IMR-90 (cell line): Measurements from ENCODE around the gene ABAT. TPM values are rescaled to one million over a fixed set of nuclear protein-coding genes. Genes with fewer than 3 reads are reported as not detected.

Experiments used
- ATAC-seq: fragments of 200-7000 bp; cut with Tn5 transposase; 2 replicates; pipeline ENCODE4 v1.9.1; 2020; ENCODE audit warnings: low read depth, mild to moderate bottlenecking, moderate library complexity
- BruUV-seq: library from RNA; stranded (reverse); fragments of 400-500 nt; replicated peaks from 2 replicates; lab custom pipeline; 2021; lab: Mats Ljungman, UMichigan
- CTCF ChIA-PET: fragments of 300-600 bp; formaldehyde crosslinking; extraction: SDS; loops from one replicate; lab custom pipeline; 2021; ENCODE audit warnings: antibody characterized with exemption; lab: Yijun Ruan, JAX
- POLR2A ChIA-PET: fragments of 300-600 bp; sonication (Branson Sonifier 250); formaldehyde crosslinking; loops from one replicate; lab custom pipeline; 2022; ENCODE audit warnings: antibody characterized with exemption; ENCODE audit not compliant: unreplicated experiment; lab: Charles Lee
- DNase-seq: peaks from one replicate; pipeline ENCODE4 v3.0.0; 2013
- H2AFZ ChIP-seq: replicated peaks from 2 replicates; pipeline ENCODE3; 2013; ENCODE audit warnings: low read length, mild to moderate bottlenecking; ENCODE audit not compliant: poor library complexity
- H2AK5ac ChIP-seq: 2 replicates; pipeline ENCODE4 v1.6.1; 2013; ENCODE audit warnings: low read depth, low read length, inconsistent platforms
- H2AK9ac ChIP-seq: replicated peaks from 2 replicates; pipeline ENCODE3; 2013; ENCODE audit warnings: mild to moderate bottlenecking, low read depth, low read length, moderate library complexity; ENCODE audit not compliant: poor library complexity
- H2BK120ac ChIP-seq: 2 replicates; pipeline ENCODE4 v1.6.1; 2013; ENCODE audit warnings: low read depth, low read length, inconsistent platforms
- H2BK15ac ChIP-seq: 3 replicates; pipeline ENCODE4 v1.6.1; 2013; ENCODE audit warnings: low read depth, low read length, inconsistent platforms
- H2BK20ac ChIP-seq: 2 replicates; pipeline ENCODE4 v1.6.1; 2013; ENCODE audit warnings: low read depth, mild to moderate bottlenecking, inconsistent platforms, low read length, moderate library complexity
- H2BK5ac ChIP-seq: 2 replicates; pipeline ENCODE4 v1.6.1; 2013; ENCODE audit warnings: mild to moderate bottlenecking, low read depth, low read length, inconsistent platforms; ENCODE audit not compliant: poor library complexity, severe bottlenecking
- H3K14ac ChIP-seq: replicated peaks from 2 replicates; pipeline ENCODE4 v1.6.1; 2013; ENCODE audit warnings: low read depth, low read length, inconsistent platforms
- H3K18ac ChIP-seq: 2 replicates; pipeline ENCODE4 v1.6.1; 2013; ENCODE audit warnings: low read depth, low read length, control low read depth
- H3K23ac ChIP-seq: 2 replicates; pipeline ENCODE4 v1.6.1; 2013; ENCODE audit warnings: low read depth, low read length, inconsistent platforms
- H3K27ac ChIP-seq: 2 replicates; pipeline ENCODE4 v1.5.1; 2013; ENCODE audit warnings: mild to moderate bottlenecking, control low read depth, low read length; ENCODE audit not compliant: insufficient read depth
- H3K27me3 ChIP-seq: 2 replicates; pipeline ENCODE4 v1.6.1; 2013; ENCODE audit warnings: low read length; ENCODE audit not compliant: control insufficient read depth, insufficient read depth
- H3K36me3 ChIP-seq: 2 replicates; pipeline ENCODE4 v1.6.1; 2013; ENCODE audit warnings: low read length, mixed read lengths; ENCODE audit not compliant: control insufficient read depth, insufficient read depth
- H3K4ac ChIP-seq: 2 replicates; pipeline ENCODE4 v1.6.1; 2013; ENCODE audit warnings: low read depth, low read length, inconsistent platforms
- H3K4me1 ChIP-seq: 2 replicates; pipeline ENCODE4 v1.6.1; 2013; ENCODE audit warnings: low read length, mixed read lengths; ENCODE audit not compliant: control insufficient read depth, insufficient read depth
- H3K4me2 ChIP-seq: 2 replicates; pipeline ENCODE4 v1.6.1; 2013; ENCODE audit warnings: low read depth, mild to moderate bottlenecking, control low read depth, low read length, moderate library complexity
- H3K4me3 ChIP-seq: 2 replicates; pipeline ENCODE4 v1.5.1; 2013; ENCODE audit warnings: low read depth, mild to moderate bottlenecking, control low read depth, low read length, moderate library complexity; ENCODE audit not compliant: insufficient read depth
- H3K56ac ChIP-seq: 2 replicates; pipeline ENCODE4 v1.6.1; 2013; ENCODE audit warnings: low read length, inconsistent platforms; ENCODE audit not compliant: insufficient read depth; ENCODE audit errors: extremely low read depth
- H3K79me1 ChIP-seq, 2 experiments: 2 replicates each; pipeline ENCODE4 v1.6.1; 2013; ENCODE audit warnings: low read length in 2 of 2, inconsistent platforms in 1 of 2, low read depth in 1 of 2
- H3K9ac ChIP-seq: 2 replicates; pipeline ENCODE4 v1.6.1; 2013; ENCODE audit warnings: low read depth, low read length, control low read depth
- H3K9me1 ChIP-seq: 2 replicates; pipeline ENCODE4 v1.6.1; 2013; ENCODE audit warnings: low read length, inconsistent platforms; ENCODE audit not compliant: insufficient read depth
- H3K9me3 ChIP-seq: 2 replicates; pipeline ENCODE4 v1.6.1; 2013; ENCODE audit warnings: low read length; ENCODE audit not compliant: control insufficient read depth, insufficient read depth
- H4K20me1 ChIP-seq: 2 replicates; pipeline ENCODE4 v1.6.1; 2013; ENCODE audit warnings: low read length, inconsistent platforms; ENCODE audit not compliant: insufficient read depth
- H4K5ac ChIP-seq: 2 replicates; pipeline ENCODE4 v1.6.1; 2013; ENCODE audit warnings: mild to moderate bottlenecking, low read depth, low read length, control low read depth
- H4K8ac ChIP-seq, 2 experiments: 2 replicates each; pipeline ENCODE4 v1.6.1; 2013; ENCODE audit warnings: low read depth in 2 of 2, low read length in 2 of 2, control low read depth in 1 of 2, inconsistent platforms in 1 of 2
- H4K91ac ChIP-seq: 2 replicates; pipeline ENCODE4 v1.6.1; 2013; ENCODE audit warnings: low read depth, low read length, inconsistent platforms; ENCODE audit not compliant: insufficient read depth
- BHLHE40 ChIP-seq: fragments of 150-350 bp; IDR thresholded peaks from 2 replicates; pipeline ENCODE4 v1.6.1; 2016; ENCODE audit warnings: mild to moderate bottlenecking, low read depth, low read length
- CEBPB ChIP-seq: IDR thresholded peaks from 2 replicates; pipeline ENCODE4 v1.6.1; 2012; ENCODE audit warnings: low read depth, low read length, improper control_type of control experiment
- CHD1 ChIP-seq: IDR thresholded peaks from 2 replicates; pipeline ENCODE4 v1.6.1; 2012; ENCODE audit warnings: low read depth, low read length, improper control_type of control experiment
- FOS ChIP-seq: fragments of 150-350 bp; IDR thresholded peaks from 2 replicates; pipeline ENCODE4 v1.6.1; 2016; ENCODE audit warnings: low read depth, low read length
- MAFK ChIP-seq: IDR thresholded peaks from 2 replicates; pipeline ENCODE4 v1.6.1; 2012; ENCODE audit warnings: low read depth, low read length, improper control_type of control experiment
- MAZ ChIP-seq: IDR thresholded peaks from 2 replicates; pipeline ENCODE4 v1.6.1; 2012; ENCODE audit warnings: low read depth, mild to moderate bottlenecking, low read length, improper control_type of control experiment, moderate library complexity, borderline replicate concordance
- MXI1 ChIP-seq: IDR thresholded peaks from 2 replicates; pipeline ENCODE4 v1.6.1; 2012; ENCODE audit warnings: low read depth, mild to moderate bottlenecking, low read length, moderate library complexity, borderline replicate concordance
- NFE2L2 ChIP-seq: fragments of 150-350 bp; IDR thresholded peaks from 2 replicates; pipeline ENCODE4 v1.6.1; 2016; ENCODE audit warnings: low read depth, mild to moderate bottlenecking, low read length
- POLR2A ChIP-seq: IDR thresholded peaks from 2 replicates; pipeline ENCODE4 v1.6.1; 2012; ENCODE audit warnings: mild to moderate bottlenecking, low read depth, low read length
- RAD21 ChIP-seq: IDR thresholded peaks from 2 replicates; pipeline ENCODE4 v1.6.1; 2012; ENCODE audit warnings: low read length, improper control_type of control experiment
- RCOR1 ChIP-seq: IDR thresholded peaks from 2 replicates; pipeline ENCODE4 v1.6.1; 2012; ENCODE audit warnings: mild to moderate bottlenecking, low read length, improper control_type of control experiment; ENCODE audit not compliant: insufficient replicate concordance
- RFX5 ChIP-seq: IDR thresholded peaks from 2 replicates; pipeline ENCODE4 v1.8.0; 2012; ENCODE audit warnings: low read depth, mild to moderate bottlenecking, low read length, moderate library complexity
- SMC3 ChIP-seq: fragments of 150-350 bp; IDR thresholded peaks from 2 replicates; pipeline ENCODE4 v1.6.1; 2016; ENCODE audit warnings: low read depth, mild to moderate bottlenecking, antibody characterized with exemption, low read length, moderate library complexity
- WGBS, 2 experiments: methylation state at CpG; one replicate each; pipeline versions ENCODE4 v1.1.5 to v1.1.7; 2013; ENCODE audit warnings: missing lambda C conversion rate in 2 of 2; ENCODE audit not compliant: insufficient read length in 1 of 2; ENCODE audit errors: extremely low coverage in 2 of 2; 5-methylcytosine and 5-hydroxymethylcytosine counted together
- dilution Hi-C: fragments of 300-500 bp; cut with HindIII; formaldehyde crosslinking; loops from one replicate; pipeline ENCODE4 v1.14.3; 2018; ENCODE audit warnings: low sequenced_read_pairs; ENCODE audit not compliant: unreplicated experiment
- in situ Hi-C: fragments of 300-500 bp; cut with MboI; formaldehyde crosslinking; loops from 3 replicates; pipeline ENCODE4 v1.14.3; 2019; ENCODE audit warnings: low sequenced_read_pairs, inconsistent platforms, mixed read lengths
- intact Hi-C: fragments of 100-400 bp; cut with micrococcal nuclease; formaldehyde crosslinking; loops from 2 replicates; pipeline ENCODE4 v1.10.0; 2022
- polyA plus RNA-seq, 3 experiments: library from polyadenylated mRNA; depleted of rRNA; stranded (reverse); fragments of >200 nt; gene quantifications; 2 replicates each; pipeline ENCODE4 v1.2.3, GENCODE V29; 2012; ENCODE audit warnings: low replicate concordance in 1 of 3
- total RNA-seq: library from RNA; depleted of rRNA; stranded (reverse); fragments of >200 nt; gene quantifications from 2 replicates; pipeline ENCODE4 v1.2.3, GENCODE V29; 2012
- TF ChIP-seq, protein P1 (sequence below): fragments of 150-350 bp; IDR thresholded peaks from 2 replicates; pipeline ENCODE4 v1.6.1; 2016; ENCODE audit warnings: low read depth, mild to moderate bottlenecking, low read length, moderate library complexity, borderline replicate concordance
- TF ChIP-seq, protein P2 (sequence below): fragments of 150-350 bp; IDR thresholded peaks from 2 replicates; pipeline ENCODE4 v1.6.1; 2017; ENCODE audit warnings: mild to moderate bottlenecking, antibody characterized with exemption, low read length, low read depth
- TF ChIP-seq, protein P3 (sequence below): conservative IDR thresholded peaks from 2 replicates; pipeline ENCODE4 v1.5.1; 2012; ENCODE audit warnings: mild to moderate bottlenecking, low read depth, low read length, improper control_type of control experiment

Gene ABAT
- total and polyA plus RNA-seq, 2 of the 4 experiments (the other 2 are of a cell fraction) = 4.5 to 6.9 TPM

DNA sequence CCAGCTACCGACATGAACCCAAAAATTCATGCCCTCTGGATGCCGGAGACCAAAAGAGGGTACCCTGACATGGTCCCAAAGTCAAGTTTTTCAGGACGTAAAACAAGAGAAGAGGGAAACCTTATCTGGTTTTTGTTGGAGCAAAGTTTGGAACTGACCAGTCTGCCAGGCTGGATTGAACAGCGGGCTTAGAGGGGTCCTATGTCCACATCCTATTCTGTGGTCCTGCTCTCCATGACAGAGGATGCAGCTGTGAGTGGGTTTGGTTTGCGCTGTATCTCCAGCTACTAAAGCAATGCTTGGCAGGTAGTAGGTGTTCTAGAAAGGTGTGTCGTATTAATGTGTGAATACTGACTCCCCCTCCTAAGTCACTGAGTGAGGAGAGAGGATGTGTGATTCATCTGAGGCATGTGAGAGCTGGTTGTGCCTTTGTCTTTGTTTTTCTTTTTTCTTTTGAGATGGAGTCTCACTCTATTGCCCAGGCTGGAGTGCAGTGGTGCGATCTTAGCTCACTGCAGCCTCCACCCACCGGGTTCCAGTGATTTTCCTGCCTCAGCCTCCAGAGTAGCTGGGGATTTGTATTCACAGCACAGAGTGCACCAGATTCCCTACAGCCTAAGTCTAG, 154.2 kb downstream of the ABAT start:
- no peak overlapping the region for H3K18ac ChIP-seq
- no peak overlapping the region for H3K4me3 ChIP-seq
- H3K4me1 ChIP-seq = no peaks in the 10 kb centered on the region
- H3K27me3 ChIP-seq = no peaks in the 10 kb centered on the region
- intact Hi-C loops (no loop called here), dilution Hi-C loops (no loop called here), in situ Hi-C loops (no loop called here)
- H4K20me1 ChIP-seq = peaks cover 28% of the 10 kb centered on the region
- H3K9ac ChIP-seq = no peak overlapping the region
- H2BK120ac ChIP-seq = no peak overlapping the region
- H3K56ac ChIP-seq = no peak overlapping the region
- 96% methylated on average over 4 of the region's 8 CpGs; no CpG with 5 or more reads in 1 of the 2 experiments for WGBS, 2 experiments
- no peak overlapping the region for H2BK15ac ChIP-seq
- H3K36me3 ChIP-seq = peaks cover 40% of the 10 kb centered on the region
- BruUV-seq = no TSS peak
- H3K14ac ChIP-seq = no peak overlapping the region
- DNase-seq (no peak), ATAC-seq (peak; percentile 49; the same call in 1 of the 2 replicates)
- H3K79me1 ChIP-seq = peaks cover 32 to 57% of the 10 kb centered on the region in 2 experiments
- ChIA-PET CTCF (interaction anchor here (0.6 kb wide), 1 partner anchor 64 kb away, joined by 4 read pairs; no protein-coding TSS in a partner anchor), POLR2A (no interaction called here)
- no peak overlapping the region for H4K8ac ChIP-seq
- no peak for TF ChIP-seq SMC3
- TF ChIP-seq MAZ = no peak
- TF ChIP-seq BHLHE40 = no peak
- no peak for TF ChIP-seq CHD1
- TF ChIP-seq, protein P1, sequence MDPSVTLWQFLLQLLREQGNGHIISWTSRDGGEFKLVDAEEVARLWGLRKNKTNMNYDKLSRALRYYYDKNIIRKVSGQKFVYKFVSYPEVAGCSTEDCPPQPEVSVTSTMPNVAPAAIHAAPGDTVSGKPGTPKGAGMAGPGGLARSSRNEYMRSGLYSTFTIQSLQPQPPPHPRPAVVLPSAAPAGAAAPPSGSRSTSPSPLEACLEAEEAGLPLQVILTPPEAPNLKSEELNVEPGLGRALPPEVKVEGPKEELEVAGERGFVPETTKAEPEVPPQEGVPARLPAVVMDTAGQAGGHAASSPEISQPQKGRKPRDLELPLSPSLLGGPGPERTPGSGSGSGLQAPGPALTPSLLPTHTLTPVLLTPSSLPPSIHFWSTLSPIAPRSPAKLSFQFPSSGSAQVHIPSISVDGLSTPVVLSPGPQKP = no peak
- TF ChIP-seq MAFK = no peak
- no peak for TF ChIP-seq RAD21
- no peak for TF ChIP-seq RFX5
- TF ChIP-seq MXI1 = no peak
- no peak for TF ChIP-seq NFE2L2
- no peak for TF ChIP-seq CEBPB
- TF ChIP-seq POLR2A = no peak
- TF ChIP-seq FOS = no peak
- TF ChIP-seq RCOR1 = no peak
- TF ChIP-seq, protein P2, sequence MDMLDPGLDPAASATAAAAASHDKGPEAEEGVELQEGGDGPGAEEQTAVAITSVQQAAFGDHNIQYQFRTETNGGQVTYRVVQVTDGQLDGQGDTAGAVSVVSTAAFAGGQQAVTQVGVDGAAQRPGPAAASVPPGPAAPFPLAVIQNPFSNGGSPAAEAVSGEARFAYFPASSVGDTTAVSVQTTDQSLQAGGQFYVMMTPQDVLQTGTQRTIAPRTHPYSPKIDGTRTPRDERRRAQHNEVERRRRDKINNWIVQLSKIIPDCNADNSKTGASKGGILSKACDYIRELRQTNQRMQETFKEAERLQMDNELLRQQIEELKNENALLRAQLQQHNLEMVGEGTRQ = no peak
- TF ChIP-seq, protein P3, sequence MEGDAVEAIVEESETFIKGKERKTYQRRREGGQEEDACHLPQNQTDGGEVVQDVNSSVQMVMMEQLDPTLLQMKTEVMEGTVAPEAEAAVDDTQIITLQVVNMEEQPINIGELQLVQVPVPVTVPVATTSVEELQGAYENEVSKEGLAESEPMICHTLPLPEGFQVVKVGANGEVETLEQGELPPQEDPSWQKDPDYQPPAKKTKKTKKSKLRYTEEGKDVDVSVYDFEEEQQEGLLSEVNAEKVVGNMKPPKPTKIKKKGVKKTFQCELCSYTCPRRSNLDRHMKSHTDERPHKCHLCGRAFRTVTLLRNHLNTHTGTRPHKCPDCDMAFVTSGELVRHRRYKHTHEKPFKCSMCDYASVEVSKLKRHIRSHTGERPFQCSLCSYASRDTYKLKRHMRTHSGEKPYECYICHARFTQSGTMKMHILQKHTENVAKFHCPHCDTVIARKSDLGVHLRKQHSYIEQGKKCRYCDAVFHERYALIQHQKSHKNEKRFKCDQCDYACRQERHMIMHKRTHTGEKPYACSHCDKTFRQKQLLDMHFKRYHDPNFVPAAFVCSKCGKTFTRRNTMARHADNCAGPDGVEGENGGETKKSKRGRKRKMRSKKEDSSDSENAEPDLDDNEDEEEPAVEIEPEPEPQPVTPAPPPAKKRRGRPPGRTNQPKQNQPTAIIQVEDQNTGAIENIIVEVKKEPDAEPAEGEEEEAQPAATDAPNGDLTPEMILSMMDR = no peak
- H3K27ac ChIP-seq = no peak overlapping the region
- no peak overlapping the region for H2BK5ac ChIP-seq
- no peak overlapping the region for H2AK5ac ChIP-seq
- peaks cover 12% of the 10 kb centered on the region for H3K9me1 ChIP-seq
- H3K4ac ChIP-seq = no peak overlapping the region
- H3K23ac ChIP-seq = no peak overlapping the region
- no peak overlapping the region for H2AFZ ChIP-seq
- peak overlapping the region; percentile 63 for H2AK9ac ChIP-seq
- no peak overlapping the region for H4K91ac ChIP-seq
- H2BK20ac ChIP-seq = no peak overlapping the region
- no peak overlapping the region for H3K4me2 ChIP-seq
- H4K5ac ChIP-seq = no peak overlapping the region
- H3K9me3 ChIP-seq = no peaks in the 10 kb centered on the region
